Measurements from ENCODE around the gene PLEKHB2. TPM values are rescaled to one million over a fixed set of nuclear protein-coding genes. Genes with fewer than 3 reads are reported as not detected.
A peak's percentile ranks its signal among the peaks of the same experiment; 100 is the strongest.

PLEKHB2 gene
- total RNA-seq, 1 experiment from 2014 or later = 57.6 TPM

GRCh38 chr2:131093696-131094462 is 11.3 kb upstream of the PLEKHB2 start:
- TSS peak; percentile 94 for BruUV-seq (replicated peaks)
- Mint-ChIP-seq H3K27ac (ENCODE audit: low read depth, unreplicated experiment) (peak overlapping the region; percentile 96), H3K27me3 (ENCODE audit: insufficient read depth, unreplicated experiment) (no peaks in the 10 kb centered on the region), H3K36me3 (ENCODE audit: insufficient read depth, unreplicated experiment) (peaks cover 33% of the 10 kb centered on the region), H3K9me3 (ENCODE audit: unreplicated experiment) (no peaks in the 10 kb centered on the region), H3K4me3 (ENCODE audit: unreplicated experiment) (peak overlapping the region; percentile 89), H3K4me1 (ENCODE audit: insufficient read depth, unreplicated experiment) (peaks cover 6% of the 10 kb centered on the region)
- no peak for DNase-seq (ENCODE audit: unreplicated experiment)
- CTCF ChIA-PET = interaction anchor here (0.7 to 2.3 kb wide), 2 partner anchors 14 to 400 kb away, joined by 3 to 8 read pairs; no protein-coding TSS in a partner anchor
- TF ChIP-seq CTCF (IDR thresholded peaks at IDR 0.05; ENCODE audit: unreplicated experiment) = no peak
- intact Hi-C loops (cut with micrococcal nuclease) = loop anchor here (1.0 to 5.0 kb wide), 3 partner anchors 11 to 297 kb away; partner anchors contain the start of gene PLEKHB2
- POLR2A ChIA-PET = interaction anchor here (0.6 to 5.0 kb wide), 19 partner anchors 9 to 751 kb away, joined by 3 to 138 read pairs (median 4); partner anchors contain the start of genes IMP4, MZT2A and PLEKHB2

- intact Hi-C loops (cut with micrococcal nuclease) = loop anchor here (5.0 kb wide), 2 partner anchors 222 to 297 kb away; no protein-coding TSS in a partner anchor
- Mint-ChIP-seq H3K27me3 (ENCODE audit: insufficient read depth, unreplicated experiment) (no peaks in the 10 kb centered on the region), H3K4me1 (ENCODE audit: insufficient read depth, unreplicated experiment) (peaks cover 6% of the 10 kb centered on the region), H3K9me3 (ENCODE audit: unreplicated experiment) (no peaks in the 10 kb centered on the region), H3K36me3 (ENCODE audit: insufficient read depth, unreplicated experiment) (peaks cover 25% of the 10 kb centered on the region), H3K27ac (ENCODE audit: low read depth, unreplicated experiment) (no peak overlapping the region), H3K4me3 (ENCODE audit: unreplicated experiment) (peak overlapping the region; percentile 89)
- CTCF ChIA-PET = interaction anchor here (0.7 to 2.3 kb wide), 3 partner anchors 9 to 28 kb away, joined by 3 to 8 read pairs (median 3); no protein-coding TSS in a partner anchor
- no peak for DNase-seq (ENCODE audit: unreplicated experiment)
- BruUV-seq (replicated peaks) = no TSS peak
- POLR2A ChIA-PET = interaction anchor here (0.7 to 5.0 kb wide), 6 partner anchors 9 to 266 kb away, joined by 3 to 138 read pairs (median 4); partner anchors contain the start of gene PLEKHB2
- TF ChIP-seq CTCF (IDR thresholded peaks at IDR 0.05; ENCODE audit: unreplicated experiment) = no peak
Measured at GRCh38 chr2:131094463-131095281, 10.5 kb upstream of the PLEKHB2 start.

GRCh38 chr2:131103165-131103564 is 2.0 kb upstream of the PLEKHB2 start:
- BruUV-seq (replicated peaks) = no TSS peak
- DNase-seq (ENCODE audit: unreplicated experiment) = no peak
- Mint-ChIP-seq H3K36me3 (ENCODE audit: insufficient read depth, unreplicated experiment) (peaks cover 16% of the 10 kb centered on the region), H3K4me1 (ENCODE audit: insufficient read depth, unreplicated experiment) (peaks cover 15% of the 10 kb centered on the region), H3K4me3 (ENCODE audit: unreplicated experiment) (no peak overlapping the region), H3K27ac (ENCODE audit: low read depth, unreplicated experiment) (no peak overlapping the region), H3K9me3 (ENCODE audit: unreplicated experiment) (no peaks in the 10 kb centered on the region), H3K27me3 (ENCODE audit: insufficient read depth, unreplicated experiment) (no peaks in the 10 kb centered on the region)
- POLR2A ChIA-PET = interaction anchor here (0.7 to 4.6 kb wide), 3 partner anchors 10 to 735 kb away, joined by 4 to 138 read pairs (median 18); partner anchors contain the start of gene FAM168B
- no peak for TF ChIP-seq CTCF (IDR thresholded peaks at IDR 0.05; ENCODE audit: unreplicated experiment)
- CTCF ChIA-PET = interaction anchor here (0.5 to 1.3 kb wide), 3 partner anchors 8 to 177 kb away, joined by 3 read pairs; no protein-coding TSS in a partner anchor
- intact Hi-C loops (cut with micrococcal nuclease) = no loop called here

Data from MCF 10A (cell line).